ENCODE data around the gene LTF.

The LTF gene

GRCh38 chr3:46469680-46470357 is 5.1 kb upstream of the LTF start:
- H3K27me3 ChIP-seq (ENCODE audit: control insufficient read depth, insufficient read depth, low read length, poor library complexity, severe bottlenecking) = no peaks in the 10 kb centered on the region
- 86 to 87% methylated on average over 3 of the region's 3 CpGs for WGBS, 2 experiments
- no peak overlapping the region for H3K4me3 ChIP-seq (ENCODE audit: insufficient read depth, low read depth, low read length)
- no peaks in the 10 kb centered on the region for H3K9me3 ChIP-seq (ENCODE audit: control insufficient read depth, low read length)
- H3K36me3 ChIP-seq (ENCODE audit: control insufficient read depth, insufficient read depth, low read length) = no peaks in the 10 kb centered on the region
- no peaks in the 10 kb centered on the region for H3K4me1 ChIP-seq (ENCODE audit: control insufficient read depth, insufficient read depth, low read length)
- no peak overlapping the region for H3K27ac ChIP-seq (ENCODE audit: insufficient read depth, low read depth, low read length, poor library complexity, severe bottlenecking)

DNA sequence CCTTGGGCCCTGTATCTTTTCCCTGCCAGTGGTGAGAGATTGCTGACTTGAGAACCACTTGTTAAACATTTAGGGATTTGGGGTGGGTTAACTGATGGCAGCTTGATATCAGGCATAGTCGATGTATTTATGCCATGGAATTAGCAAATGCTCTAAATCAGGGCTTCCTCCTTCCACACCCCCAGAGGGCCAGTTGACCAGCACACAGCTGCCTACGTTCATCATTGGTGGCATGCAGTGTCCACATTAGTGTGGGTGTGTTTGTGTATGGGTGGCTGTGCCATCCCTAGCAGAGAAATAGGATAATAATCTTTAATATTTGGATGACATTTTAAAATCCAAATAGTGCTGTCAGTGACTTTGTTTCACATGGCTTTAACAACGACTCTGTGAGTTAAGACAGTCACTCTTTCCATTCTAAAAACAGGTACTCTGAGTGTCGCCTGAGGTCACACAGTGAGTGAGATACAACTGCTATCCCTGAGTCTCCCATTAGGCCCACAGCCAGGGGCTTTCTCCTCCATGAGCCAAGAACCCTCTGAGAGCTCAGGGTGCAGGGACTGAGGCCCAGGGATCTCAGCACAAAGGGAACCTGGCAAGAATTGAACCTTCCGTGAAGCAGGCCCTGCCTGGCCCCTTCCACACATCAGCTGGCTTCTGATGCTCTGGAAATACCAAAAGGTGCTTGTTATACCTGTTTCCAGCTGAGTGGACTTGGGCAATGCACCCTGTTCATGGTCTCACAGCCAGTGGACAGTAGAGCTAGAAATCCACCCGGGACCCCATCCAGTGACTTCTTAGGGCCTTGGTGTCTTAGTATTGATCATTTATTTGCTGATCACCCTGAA is 4.3 kb upstream of the LTF start:
- Histone ChIP-seq H3K27ac (ENCODE audit: insufficient read depth, low read depth, low read length, poor library complexity, severe bottlenecking) (no peak overlapping the region), H3K36me3 (ENCODE audit: control insufficient read depth, insufficient read depth, low read length) (no peaks in the 10 kb centered on the region), H3K9me3 (ENCODE audit: control insufficient read depth, low read length) (no peaks in the 10 kb centered on the region), H3K4me1 (ENCODE audit: control insufficient read depth, insufficient read depth, low read length) (no peaks in the 10 kb centered on the region), H3K4me3 (ENCODE audit: insufficient read depth, low read depth, low read length) (no peak overlapping the region), H3K27me3 (ENCODE audit: control insufficient read depth, insufficient read depth, low read length, poor library complexity, severe bottlenecking) (no peaks in the 10 kb centered on the region)
- 92% methylated on average over 6 of the region's 6 CpGs for WGBS, 2 experiments

- no peak overlapping the region for H3K4me3 ChIP-seq (ENCODE audit: insufficient read depth, low read depth, low read length)
- no peak overlapping the region for H3K27ac ChIP-seq (ENCODE audit: insufficient read depth, low read depth, low read length, poor library complexity, severe bottlenecking)
- no peaks in the 10 kb centered on the region for H3K4me1 ChIP-seq (ENCODE audit: control insufficient read depth, insufficient read depth, low read length)
- no peaks in the 10 kb centered on the region for H3K36me3 ChIP-seq (ENCODE audit: control insufficient read depth, insufficient read depth, low read length)
- 87 to 88% methylated on average over 4 of the region's 4 CpGs for WGBS, 2 experiments
- H3K9me3 ChIP-seq (ENCODE audit: control insufficient read depth, low read length) = no peaks in the 10 kb centered on the region
- H3K27me3 ChIP-seq (ENCODE audit: control insufficient read depth, insufficient read depth, low read length, poor library complexity, severe bottlenecking) = no peaks in the 10 kb centered on the region
These were observed 2.9 kb upstream of the LTF start for GRCh38 chr3:46467562-46467961.

DNA sequence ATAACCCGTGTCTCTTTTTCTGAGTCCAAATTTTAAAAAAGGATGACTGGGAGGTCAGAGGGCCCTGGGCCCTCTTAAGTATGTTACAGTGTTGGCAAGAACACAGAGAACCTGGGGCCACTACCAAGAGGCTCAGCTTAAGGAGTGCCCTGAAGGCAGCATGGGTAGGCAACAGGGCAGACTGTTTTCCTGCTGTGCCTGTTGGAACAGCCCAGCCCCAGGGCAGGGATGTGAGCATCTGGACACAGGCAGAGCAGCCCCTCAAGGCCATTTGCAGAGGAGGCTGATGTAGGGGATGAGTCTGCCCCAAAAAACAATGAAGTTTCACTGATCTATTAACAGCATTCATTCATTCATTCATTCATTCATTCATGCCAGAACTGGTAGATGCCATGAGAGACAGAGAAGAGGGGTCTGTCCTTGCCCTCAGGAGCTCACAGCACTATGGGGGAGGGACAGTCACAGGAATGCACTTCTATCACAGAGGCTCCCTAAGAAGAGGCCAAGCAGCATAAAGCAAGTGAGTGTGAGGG is 2.2 kb upstream of the LTF start:
- H3K36me3 ChIP-seq (ENCODE audit: control insufficient read depth, insufficient read depth, low read length) = no peaks in the 10 kb centered on the region
- no peak overlapping the region for H3K27ac ChIP-seq (ENCODE audit: insufficient read depth, low read depth, low read length, poor library complexity, severe bottlenecking)
- H3K27me3 ChIP-seq (ENCODE audit: control insufficient read depth, insufficient read depth, low read length, poor library complexity, severe bottlenecking) = no peaks in the 10 kb centered on the region
- no peak overlapping the region for H3K4me3 ChIP-seq (ENCODE audit: insufficient read depth, low read depth, low read length)
- no peaks in the 10 kb centered on the region for H3K9me3 ChIP-seq (ENCODE audit: control insufficient read depth, low read length)
- no peaks in the 10 kb centered on the region for H3K4me1 ChIP-seq (ENCODE audit: control insufficient read depth, insufficient read depth, low read length)
- 96 to 100% methylated on average over 1 of the region's 1 CpG for WGBS, 2 experiments

GRCh38 chr3:46466273-46466672 is 1.6 kb upstream of the LTF start:
- H3K4me1 ChIP-seq (ENCODE audit: control insufficient read depth, insufficient read depth, low read length) = no peaks in the 10 kb centered on the region
- no peaks in the 10 kb centered on the region for H3K9me3 ChIP-seq (ENCODE audit: control insufficient read depth, low read length)
- H3K4me3 ChIP-seq (ENCODE audit: insufficient read depth, low read depth, low read length) = no peak overlapping the region
- no peaks in the 10 kb centered on the region for H3K27me3 ChIP-seq (ENCODE audit: control insufficient read depth, insufficient read depth, low read length, poor library complexity, severe bottlenecking)
- H3K36me3 ChIP-seq (ENCODE audit: control insufficient read depth, insufficient read depth, low read length) = no peaks in the 10 kb centered on the region
- no peak overlapping the region for H3K27ac ChIP-seq (ENCODE audit: insufficient read depth, low read depth, low read length, poor library complexity, severe bottlenecking)

DNA sequence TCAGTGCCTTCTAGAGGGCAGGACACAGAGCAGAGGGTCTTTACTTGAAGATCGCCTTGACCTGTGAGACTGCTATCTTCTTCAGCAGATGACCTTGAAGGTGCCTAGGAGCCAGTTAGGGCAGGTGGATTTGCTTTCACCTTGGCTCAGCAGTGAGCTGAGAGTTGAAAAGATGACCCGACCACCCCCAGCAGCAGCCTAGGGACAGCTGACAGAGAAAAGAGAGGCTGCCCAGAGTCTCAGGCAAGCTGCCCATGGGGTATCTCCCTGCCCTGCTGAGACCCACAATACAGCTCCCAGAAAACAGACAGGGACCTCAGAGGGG is 453 bp upstream of the LTF start:
- WGBS, 2 experiments = 82 to 90% methylated on average over 2 of the region's 2 CpGs
- Histone ChIP-seq H3K27me3 (ENCODE audit: control insufficient read depth, insufficient read depth, low read length, poor library complexity, severe bottlenecking) (no peaks in the 10 kb centered on the region), H3K9me3 (ENCODE audit: control insufficient read depth, low read length) (no peaks in the 10 kb centered on the region), H3K36me3 (ENCODE audit: control insufficient read depth, insufficient read depth, low read length) (no peaks in the 10 kb centered on the region), H3K4me1 (ENCODE audit: control insufficient read depth, insufficient read depth, low read length) (no peaks in the 10 kb centered on the region), H3K4me3 (ENCODE audit: insufficient read depth, low read depth, low read length) (no peak overlapping the region), H3K27ac (ENCODE audit: insufficient read depth, low read depth, low read length, poor library complexity, severe bottlenecking) (no peak overlapping the region)

- Histone ChIP-seq H3K9me3 (ENCODE audit: control insufficient read depth, low read length) (no peaks in the 10 kb centered on the region), H3K36me3 (ENCODE audit: control insufficient read depth, insufficient read depth, low read length) (no peaks in the 10 kb centered on the region), H3K4me1 (ENCODE audit: control insufficient read depth, insufficient read depth, low read length) (no peaks in the 10 kb centered on the region), H3K27ac (ENCODE audit: insufficient read depth, low read depth, low read length, poor library complexity, severe bottlenecking) (no peak overlapping the region), H3K27me3 (ENCODE audit: control insufficient read depth, insufficient read depth, low read length, poor library complexity, severe bottlenecking) (no peaks in the 10 kb centered on the region), H3K4me3 (ENCODE audit: insufficient read depth, low read depth, low read length) (no peak overlapping the region)
- WGBS, 2 experiments = 90 to 95% methylated on average over 8 of the region's 8 CpGs
These were observed 850 bp downstream of the LTF start for GRCh38 chr3:46463868-46464241.

- Histone ChIP-seq H3K4me1 (ENCODE audit: control insufficient read depth, insufficient read depth, low read length) (no peaks in the 10 kb centered on the region), H3K27me3 (ENCODE audit: control insufficient read depth, insufficient read depth, low read length, poor library complexity, severe bottlenecking) (no peaks in the 10 kb centered on the region), H3K36me3 (ENCODE audit: control insufficient read depth, insufficient read depth, low read length) (no peaks in the 10 kb centered on the region), H3K27ac (ENCODE audit: insufficient read depth, low read depth, low read length, poor library complexity, severe bottlenecking) (no peak overlapping the region), H3K4me3 (ENCODE audit: insufficient read depth, low read depth, low read length) (no peak overlapping the region), H3K9me3 (ENCODE audit: control insufficient read depth, low read length) (no peaks in the 10 kb centered on the region)
- WGBS, 2 experiments = 91 to 92% methylated on average over 6 of the region's 6 CpGs
These were observed 1.4 kb downstream of the LTF start for GRCh38 chr3:46463120-46463867.

DNA sequence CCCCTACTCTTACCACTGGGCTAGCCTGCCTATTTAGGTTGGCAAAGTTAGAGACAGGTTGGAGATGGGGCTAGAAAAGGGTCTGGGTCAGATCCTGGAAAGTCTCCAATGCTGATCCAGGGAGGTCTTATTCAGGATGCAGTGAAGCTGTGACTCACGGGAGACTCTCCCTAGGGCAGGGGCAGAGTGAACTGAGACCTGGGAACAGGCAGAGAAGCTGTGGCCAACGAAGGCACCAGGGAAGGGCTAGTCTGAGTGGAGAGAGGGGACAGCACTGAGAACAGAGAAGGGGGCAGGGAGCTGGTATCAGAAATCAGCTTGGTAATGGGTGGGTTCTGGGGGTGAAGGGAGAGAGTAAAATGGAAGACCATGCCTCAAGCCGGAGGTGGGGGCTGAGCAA is 2.2 kb downstream of the LTF start:
- Histone ChIP-seq H3K9me3 (ENCODE audit: control insufficient read depth, low read length) (no peaks in the 10 kb centered on the region), H3K27me3 (ENCODE audit: control insufficient read depth, insufficient read depth, low read length, poor library complexity, severe bottlenecking) (no peaks in the 10 kb centered on the region), H3K36me3 (ENCODE audit: control insufficient read depth, insufficient read depth, low read length) (no peaks in the 10 kb centered on the region), H3K27ac (ENCODE audit: insufficient read depth, low read depth, low read length, poor library complexity, severe bottlenecking) (no peak overlapping the region), H3K4me1 (ENCODE audit: control insufficient read depth, insufficient read depth, low read length) (no peaks in the 10 kb centered on the region), H3K4me3 (ENCODE audit: insufficient read depth, low read depth, low read length) (no peak overlapping the region)
- WGBS, 2 experiments = 77 to 79% methylated on average over 3 of the region's 3 CpGs

- 94 to 96% methylated on average over 2 to 3 of the region's 3 CpGs for WGBS, 2 experiments
- Histone ChIP-seq H3K4me1 (ENCODE audit: control insufficient read depth, insufficient read depth, low read length) (no peaks in the 10 kb centered on the region), H3K27me3 (ENCODE audit: control insufficient read depth, insufficient read depth, low read length, poor library complexity, severe bottlenecking) (no peaks in the 10 kb centered on the region), H3K36me3 (ENCODE audit: control insufficient read depth, insufficient read depth, low read length) (no peaks in the 10 kb centered on the region), H3K9me3 (ENCODE audit: control insufficient read depth, low read length) (no peaks in the 10 kb centered on the region), H3K4me3 (ENCODE audit: insufficient read depth, low read depth, low read length) (no peak overlapping the region), H3K27ac (ENCODE audit: insufficient read depth, low read depth, low read length, poor library complexity, severe bottlenecking) (no peak overlapping the region)
These were observed 2.6 kb downstream of the LTF start for GRCh38 chr3:46462111-46462510.

Measured in ectodermal cell (in vitro differentiated cells).